ENCODE data around the gene RDX. TPM values are rescaled to one million over a fixed set of nuclear protein-coding genes. Genes with fewer than 3 reads are reported as not detected.
A peak's percentile ranks its signal among the peaks of the same experiment; 100 is the strongest.
"Not testable (repeated sequence)": the region's sequence is repeated elsewhere in the genome, so short reads cannot be mapped to it uniquely, and the experiment has no call there.

The RDX gene
- total RNA-seq, 1 donor from 2014 or later = 98.9 TPM

DNA sequence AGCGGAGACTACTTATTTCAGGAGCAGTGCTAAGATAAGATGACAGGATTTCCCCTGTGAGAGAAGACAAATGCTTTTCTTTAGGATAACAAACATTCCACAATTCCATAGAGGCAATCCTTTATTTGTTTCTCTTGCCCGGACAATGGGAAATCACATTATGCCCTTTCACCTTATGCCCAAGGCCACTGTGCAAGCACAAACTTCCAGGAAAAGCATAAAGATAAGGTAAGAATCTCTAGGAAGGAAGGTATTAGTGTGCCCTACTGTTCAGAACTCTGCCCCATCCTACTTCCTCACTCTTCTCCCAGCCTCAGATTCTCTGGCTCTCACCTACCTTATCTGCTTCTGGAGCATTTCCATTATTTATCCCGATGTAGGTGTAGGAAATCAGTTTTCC is 23.1 kb upstream of the RDX start:
- H3K27me3 Mint-ChIP-seq (ENCODE audit: insufficient read depth) = no peaks in the 10 kb centered on the region

DNA sequence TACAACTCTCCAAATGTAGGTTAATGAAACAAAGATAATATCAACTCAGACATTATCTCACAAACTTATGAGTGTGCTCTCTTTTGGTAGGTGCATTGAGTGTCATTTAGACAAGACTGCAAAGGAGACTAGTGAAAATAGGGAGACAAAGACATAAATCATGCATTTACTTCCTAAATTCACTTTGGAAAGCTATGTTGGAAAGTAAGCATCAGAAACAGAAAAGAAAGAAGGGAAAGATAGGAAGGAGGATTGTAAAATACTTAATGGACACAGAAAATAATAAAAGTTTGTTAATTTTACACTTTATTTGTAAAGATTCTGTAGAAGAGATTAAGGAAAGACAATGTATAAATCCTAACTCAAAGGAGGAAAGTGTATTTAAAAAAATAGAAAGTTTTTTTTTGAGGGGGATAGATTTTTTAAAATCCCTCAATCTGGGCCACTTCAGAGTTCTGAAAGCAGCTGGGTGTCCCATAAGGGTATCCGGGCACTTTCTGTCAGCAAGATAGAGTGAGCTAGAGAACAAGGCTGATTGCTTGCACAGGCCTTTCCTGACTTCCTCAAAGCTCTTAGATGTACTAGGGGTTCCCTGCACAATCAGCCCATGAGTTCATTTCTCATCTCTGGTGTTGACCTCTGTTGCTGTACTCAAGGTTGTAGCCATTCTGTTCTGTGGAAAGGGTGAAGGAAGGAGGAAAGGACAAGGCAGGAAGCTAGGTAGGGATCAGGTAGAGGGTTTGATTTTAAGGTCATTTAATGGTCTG is 22.4 kb upstream of the RDX start:
- Mint-ChIP-seq H3K9me3 (no peaks in the 10 kb centered on the region), H3K27ac (no peak overlapping the region), H3K27me3 (ENCODE audit: insufficient read depth) (no peaks in the 10 kb centered on the region), H3K36me3 (ENCODE audit: low read depth) (no peaks in the 10 kb centered on the region), H3K4me3 (no peak overlapping the region), H3K4me1 (ENCODE audit: low read depth) (no peaks in the 10 kb centered on the region)
- intact Hi-C loops (cut with micrococcal nuclease) = no loop called here
- no peak for DNase-seq (ENCODE audit: low spot score)

More for the DNA sequence above, 23.1 kb upstream of the RDX start:
- Mint-ChIP-seq H3K9me3 (no peaks in the 10 kb centered on the region), H3K36me3 (ENCODE audit: low read depth) (no peaks in the 10 kb centered on the region), H3K4me1 (ENCODE audit: low read depth) (no peaks in the 10 kb centered on the region), H3K27ac (no peak overlapping the region), H3K4me3 (no peak overlapping the region)
- intact Hi-C loops (cut with micrococcal nuclease) = no loop called here
- DNase-seq (ENCODE audit: low spot score) = no peak

DNA sequence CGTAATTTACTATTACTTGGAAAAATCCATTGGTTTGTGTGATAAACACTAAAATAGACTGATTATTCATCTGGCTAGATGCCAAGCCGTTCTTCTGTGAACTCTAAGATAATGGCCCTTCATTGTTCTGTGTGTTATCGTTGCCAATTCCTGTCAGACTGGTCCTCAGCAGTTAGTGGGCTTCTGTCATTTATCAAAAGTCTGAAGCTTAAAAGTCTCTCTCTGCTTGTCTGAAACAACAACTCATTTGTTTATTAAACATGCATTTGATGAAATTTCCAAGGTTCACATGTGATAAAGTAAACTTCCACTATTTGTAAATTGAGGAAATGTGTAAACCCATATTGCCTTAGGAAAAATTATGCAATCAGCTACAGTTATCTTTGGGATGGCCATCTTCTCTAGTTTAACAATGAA is 21.1 kb upstream of the RDX start:
- Mint-ChIP-seq H3K4me3 (no peak overlapping the region), H3K4me1 (ENCODE audit: low read depth) (no peaks in the 10 kb centered on the region), H3K9me3 (no peaks in the 10 kb centered on the region), H3K27ac (no peak overlapping the region), H3K27me3 (ENCODE audit: insufficient read depth) (no peaks in the 10 kb centered on the region), H3K36me3 (ENCODE audit: low read depth) (no peaks in the 10 kb centered on the region)
- no peak for DNase-seq (ENCODE audit: low spot score)
- intact Hi-C loops (cut with micrococcal nuclease) = no loop called here

DNA sequence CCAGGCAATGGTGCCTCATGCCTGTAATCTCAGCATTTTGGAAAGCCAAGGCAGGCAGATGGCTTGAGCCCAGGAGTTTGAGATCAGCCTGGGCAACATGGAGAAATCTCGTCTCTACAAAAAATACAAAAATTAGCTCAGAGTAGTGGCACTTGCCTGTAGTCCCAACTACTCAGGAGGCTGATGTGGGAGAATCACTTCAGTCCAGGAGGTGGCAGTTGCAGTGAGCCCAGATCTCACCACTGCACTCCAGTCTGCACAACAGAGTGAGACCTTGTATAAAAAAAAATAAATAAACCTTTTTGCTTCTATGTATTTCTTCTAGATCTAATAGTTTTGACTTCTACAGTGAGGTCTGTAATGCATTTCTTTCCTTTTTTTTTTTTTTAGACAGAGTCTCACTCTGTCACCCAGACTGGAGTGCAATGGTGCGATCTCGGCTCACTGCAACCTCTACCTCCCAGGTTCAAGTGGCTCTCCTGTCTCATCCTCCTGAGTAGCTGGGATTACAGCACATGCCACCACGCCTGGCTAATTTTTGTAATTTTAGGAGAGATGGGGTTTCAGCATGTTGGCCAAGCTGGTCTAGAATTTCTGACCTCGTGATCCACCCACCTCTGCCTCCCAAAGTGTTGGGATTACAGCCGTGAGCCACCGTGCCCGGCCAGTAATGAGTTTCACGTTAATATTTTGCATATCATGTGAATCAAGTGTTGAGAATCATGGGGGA is 18.1 kb upstream of the RDX start:
- Mint-ChIP-seq H3K4me1 (ENCODE audit: low read depth) (peaks cover 12% of the 10 kb centered on the region), H3K4me3 (no peak overlapping the region), H3K36me3 (ENCODE audit: low read depth) (peaks cover 1% of the 10 kb centered on the region), H3K27me3 (ENCODE audit: insufficient read depth) (no peaks in the 10 kb centered on the region), H3K9me3 (no peaks in the 10 kb centered on the region), H3K27ac (no peak overlapping the region)
- no peak for DNase-seq (ENCODE audit: low spot score)
- intact Hi-C loops (cut with micrococcal nuclease) = loop anchor here (1.0 kb wide), 1 partner anchor 40 kb away; no protein-coding TSS in a partner anchor

DNA sequence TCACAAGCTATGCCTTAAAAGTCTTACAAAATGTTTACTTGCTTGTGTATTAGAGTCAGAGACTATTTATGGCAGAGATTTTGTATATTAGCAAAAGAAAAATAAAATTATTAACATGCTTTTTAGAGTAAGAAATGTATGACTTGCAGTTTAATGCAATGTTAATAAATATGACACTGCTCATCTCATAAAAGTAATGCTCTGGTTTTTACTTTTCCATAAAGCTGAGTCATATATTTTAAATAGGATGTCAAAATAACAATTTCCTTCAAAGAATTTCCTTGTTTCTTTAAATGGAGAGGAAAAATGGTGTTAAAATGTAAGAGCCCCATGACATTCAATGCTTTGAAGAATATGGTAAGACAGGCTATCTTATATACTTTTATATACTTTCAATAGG is 16.3 kb upstream of the RDX start:
- no peak overlapping the region for H3K4me3 Mint-ChIP-seq
- DNase-seq (ENCODE audit: low spot score) = no peak
- H3K27ac Mint-ChIP-seq = no peak overlapping the region
- H3K4me1 Mint-ChIP-seq (ENCODE audit: low read depth) = peaks cover 12% of the 10 kb centered on the region
- no peaks in the 10 kb centered on the region for H3K9me3 Mint-ChIP-seq
- intact Hi-C loops (cut with micrococcal nuclease) = loop anchor here (1.0 kb wide), 1 partner anchor 37 kb away; no protein-coding TSS in a partner anchor
- H3K27me3 Mint-ChIP-seq (ENCODE audit: insufficient read depth) = no peaks in the 10 kb centered on the region
- H3K36me3 Mint-ChIP-seq (ENCODE audit: low read depth) = peaks cover 1% of the 10 kb centered on the region

DNA sequence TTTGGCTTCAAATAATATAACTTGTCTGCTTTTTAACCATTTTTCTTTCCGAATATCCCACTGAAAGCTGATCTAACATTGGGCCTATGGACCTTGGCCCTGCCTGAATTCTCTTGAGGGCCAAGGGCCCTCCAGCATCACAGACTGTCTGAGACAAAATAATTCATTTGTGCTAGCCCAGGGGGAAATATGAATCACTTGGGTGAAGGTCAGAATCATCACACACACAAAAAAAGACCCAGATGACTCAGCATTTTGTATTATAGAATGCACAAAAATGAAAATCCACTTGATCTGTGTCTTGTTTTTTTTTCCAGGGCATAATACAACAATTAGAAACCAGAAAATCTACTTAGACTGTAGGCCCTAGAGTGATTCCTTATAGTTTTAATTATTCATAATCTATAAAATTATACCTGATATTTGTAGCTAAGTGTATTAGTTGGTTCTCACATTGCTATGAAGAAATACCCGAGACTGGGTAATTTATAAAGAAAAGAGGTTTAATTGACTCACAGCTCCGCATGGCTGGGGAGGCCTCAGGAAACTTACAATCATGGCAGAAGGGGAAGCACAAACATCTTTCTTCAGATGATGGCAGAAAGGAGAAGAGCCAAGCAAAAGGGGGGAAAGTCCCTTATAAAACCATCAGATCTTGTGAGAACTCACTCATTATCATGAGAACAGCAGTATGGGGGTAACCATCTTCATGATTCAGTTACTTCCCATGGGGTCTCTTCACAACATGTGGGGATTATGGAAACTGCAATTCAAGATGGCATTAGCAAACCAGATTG is 15.6 kb upstream of the RDX start:
- Mint-ChIP-seq H3K4me3 (no peak overlapping the region), H3K27ac (peak overlapping the region; percentile 73), H3K27me3 (ENCODE audit: insufficient read depth) (no peaks in the 10 kb centered on the region), H3K4me1 (ENCODE audit: low read depth) (peaks cover 12% of the 10 kb centered on the region), H3K9me3 (no peaks in the 10 kb centered on the region), H3K36me3 (ENCODE audit: low read depth) (peaks cover 1% of the 10 kb centered on the region)
- intact Hi-C loops (cut with micrococcal nuclease) = loop anchor here (1.0 kb wide), 1 partner anchor 37 kb away; no protein-coding TSS in a partner anchor
- no peak for DNase-seq (ENCODE audit: low spot score)

DNA sequence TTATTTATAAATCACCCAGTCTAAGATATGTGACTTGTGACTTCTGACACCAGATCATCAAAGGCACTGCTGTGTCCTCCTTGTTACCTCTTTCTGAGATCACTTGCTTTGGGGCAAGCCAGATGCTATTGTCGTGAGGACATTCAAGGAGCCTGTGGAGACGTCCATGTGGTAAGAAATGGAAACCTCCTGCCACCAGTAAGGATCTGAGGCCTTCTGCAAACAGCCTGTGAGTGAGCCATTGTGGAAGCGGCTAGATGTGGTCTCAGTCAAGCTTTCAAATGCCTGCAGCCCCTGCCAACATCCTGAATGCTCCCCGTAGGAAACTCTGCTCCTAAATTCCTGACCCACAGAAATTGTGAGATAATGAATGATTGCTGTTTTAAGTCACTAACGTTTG is 11.7 kb upstream of the RDX start:
- H3K4me1 Mint-ChIP-seq (ENCODE audit: low read depth) = peaks cover 12% of the 10 kb centered on the region

DNA sequence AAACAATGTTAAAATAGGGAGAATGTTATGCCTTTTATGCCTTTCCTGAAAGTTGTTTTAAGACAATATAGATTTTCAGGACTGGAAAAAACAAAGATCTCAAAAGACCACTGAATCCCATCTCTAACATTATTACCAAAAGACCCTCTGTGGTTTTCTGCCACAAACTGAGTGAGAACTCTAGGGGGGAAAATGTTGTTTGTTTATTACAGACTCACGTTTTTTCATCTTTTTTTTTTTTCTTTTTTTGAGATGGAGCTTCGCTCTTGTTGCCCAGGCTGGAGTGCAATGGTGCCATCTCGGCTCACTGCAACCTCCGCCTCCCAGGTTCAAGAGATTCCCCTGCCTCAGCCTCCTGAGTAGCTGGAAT is 9.6 kb upstream of the RDX start:
- DNase-seq (ENCODE audit: low spot score); intact Hi-C loops (cut with micrococcal nuclease); H3K4me1 Mint-ChIP-seq (ENCODE audit: low read depth); H3K27ac Mint-ChIP-seq; H3K4me3 Mint-ChIP-seq; H3K9me3 Mint-ChIP-seq; H3K27me3 Mint-ChIP-seq (ENCODE audit: insufficient read depth); H3K36me3 Mint-ChIP-seq (ENCODE audit: low read depth): not testable (repeated sequence)

More for the DNA sequence above, 11.7 kb upstream of the RDX start:
- intact Hi-C loops (cut with micrococcal nuclease) = no loop called here
- H3K27ac Mint-ChIP-seq = no peak overlapping the region
- no peaks in the 10 kb centered on the region for H3K9me3 Mint-ChIP-seq
- no peak for DNase-seq (ENCODE audit: low spot score)
- peaks cover 1% of the 10 kb centered on the region for H3K36me3 Mint-ChIP-seq (ENCODE audit: low read depth)
- H3K27me3 Mint-ChIP-seq (ENCODE audit: insufficient read depth) = no peaks in the 10 kb centered on the region
- no peak overlapping the region for H3K4me3 Mint-ChIP-seq

- Mint-ChIP-seq H3K4me1 (ENCODE audit: low read depth) (peaks cover 2% of the 10 kb centered on the region), H3K4me3 (no peak overlapping the region), H3K27ac (no peak overlapping the region), H3K9me3 (no peaks in the 10 kb centered on the region), H3K36me3 (ENCODE audit: low read depth) (no peaks in the 10 kb centered on the region), H3K27me3 (ENCODE audit: insufficient read depth) (no peaks in the 10 kb centered on the region)
- DNase-seq (ENCODE audit: low spot score) = no peak
- intact Hi-C loops (cut with micrococcal nuclease) = no loop called here
Observed at GRCh38 chr11:110305169-110306018, 9.0 kb upstream of the RDX start.

- Mint-ChIP-seq H3K36me3 (ENCODE audit: low read depth) (peaks cover 3% of the 10 kb centered on the region), H3K27me3 (ENCODE audit: insufficient read depth) (no peaks in the 10 kb centered on the region), H3K4me3 (no peak overlapping the region), H3K9me3 (peaks cover 3% of the 10 kb centered on the region), H3K4me1 (ENCODE audit: low read depth) (peaks cover 10% of the 10 kb centered on the region), H3K27ac (no peak overlapping the region)
- intact Hi-C loops (cut with micrococcal nuclease) = no loop called here
- DNase-seq (ENCODE audit: low spot score) = no peak
Observed at GRCh38 chr11:110303414-110303826, 7.0 kb upstream of the RDX start.

DNA sequence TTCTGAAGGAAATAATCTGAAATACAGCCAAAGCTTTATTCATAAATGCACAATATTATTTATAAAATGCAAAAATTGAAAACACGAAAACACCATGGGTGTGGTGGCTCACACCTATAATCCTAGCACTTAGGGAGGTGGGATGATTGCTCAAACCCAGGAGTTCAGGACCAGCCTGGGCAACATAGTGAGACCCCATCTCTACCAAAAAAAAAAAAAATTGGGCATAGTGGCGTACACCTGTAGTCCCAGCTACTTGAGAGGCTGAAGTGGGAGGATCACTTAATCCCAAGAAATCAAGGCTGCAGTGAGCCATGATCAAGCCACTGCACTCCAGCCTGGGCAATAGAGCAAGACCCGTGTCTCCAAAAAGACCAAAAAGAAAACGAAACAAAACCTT is 5.2 kb upstream of the RDX start:
- peaks cover 3% of the 10 kb centered on the region for H3K9me3 Mint-ChIP-seq
- H3K4me3 Mint-ChIP-seq = no peak overlapping the region
- DNase-seq (ENCODE audit: low spot score) = no peak
- H3K27ac Mint-ChIP-seq = no peak overlapping the region
- peaks cover 3% of the 10 kb centered on the region for H3K36me3 Mint-ChIP-seq (ENCODE audit: low read depth)
- H3K27me3 Mint-ChIP-seq (ENCODE audit: insufficient read depth) = no peaks in the 10 kb centered on the region
- peaks cover 22% of the 10 kb centered on the region for H3K4me1 Mint-ChIP-seq (ENCODE audit: low read depth)
- intact Hi-C loops (cut with micrococcal nuclease) = no loop called here

DNA sequence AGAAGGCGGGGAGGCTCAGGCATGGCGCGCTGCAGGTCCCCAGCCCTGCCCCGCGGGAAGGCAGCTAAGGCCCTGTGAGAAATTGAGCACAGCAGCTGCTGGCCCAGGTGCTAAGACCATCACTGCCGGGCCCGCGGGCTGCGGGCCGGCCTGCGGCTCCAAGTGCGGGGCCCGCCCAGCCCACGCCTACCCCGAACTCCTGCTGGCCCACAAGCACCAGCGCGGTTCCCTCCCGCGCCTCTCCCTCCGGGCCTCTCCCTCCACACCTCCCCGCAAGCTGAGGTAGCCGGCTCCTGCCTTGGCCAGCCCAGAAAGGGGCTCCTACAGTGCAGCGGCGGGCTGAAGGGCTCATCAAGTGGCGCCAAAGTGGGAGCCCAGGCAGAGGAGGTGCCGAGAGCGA is 4.6 kb upstream of the RDX start:
- peaks cover 22% of the 10 kb centered on the region for H3K4me1 Mint-ChIP-seq (ENCODE audit: low read depth)
- no peak for DNase-seq (ENCODE audit: low spot score)
- no peak overlapping the region for H3K27ac Mint-ChIP-seq
- no peaks in the 10 kb centered on the region for H3K27me3 Mint-ChIP-seq (ENCODE audit: insufficient read depth)
- H3K4me3 Mint-ChIP-seq = no peak overlapping the region
- intact Hi-C loops (cut with micrococcal nuclease) = no loop called here
- peaks cover 3% of the 10 kb centered on the region for H3K36me3 Mint-ChIP-seq (ENCODE audit: low read depth)
- peaks cover 3% of the 10 kb centered on the region for H3K9me3 Mint-ChIP-seq
